NCI-H1417 treated with DMSO at 0.1 percent for 48 hours (cell line): Measurements from ENCODE around the gene CDK18.
"Not testable (repeated sequence)": the region's sequence is repeated elsewhere in the genome, so short reads cannot be mapped to it uniquely, and the experiment has no call there.

Experiments used
- DNase-seq: peaks from one replicate; lab custom pipeline; 2025; lab: John Stamatoyannopoulos, UW

CDK18 gene

GRCh38 chr1:205504311-205505075, at the start of gene CDK18:
Gene CDK18 (plus strand): TSS chr1:205504669. CDS start chr1:205523168, 18,499 bp downstream.
- peak; percentile 34 for DNase-seq

DNA sequence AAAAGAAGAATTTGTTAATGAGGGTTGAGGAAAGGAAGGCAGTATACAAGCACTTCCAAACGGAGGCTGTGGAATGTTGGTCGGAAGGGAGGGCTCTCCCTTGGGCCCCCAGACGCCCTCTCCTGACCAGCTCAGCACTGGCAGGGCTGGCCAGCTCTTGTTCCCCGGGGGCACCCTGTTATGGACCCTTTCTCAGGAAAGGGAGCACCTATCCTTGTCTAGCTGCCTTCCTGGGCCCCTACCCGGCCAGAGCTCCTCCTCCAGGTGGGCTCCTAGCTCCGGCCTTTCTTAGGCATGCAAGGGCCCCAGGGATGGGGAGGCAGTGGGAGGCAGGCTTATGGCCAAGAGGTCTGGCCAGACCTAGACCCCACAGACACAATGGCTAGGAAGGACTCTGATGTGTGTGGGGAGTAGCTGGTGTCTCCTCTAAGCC, 49.5 kb upstream of the CDK18 start:
- DNase-seq: no peak

DNA sequence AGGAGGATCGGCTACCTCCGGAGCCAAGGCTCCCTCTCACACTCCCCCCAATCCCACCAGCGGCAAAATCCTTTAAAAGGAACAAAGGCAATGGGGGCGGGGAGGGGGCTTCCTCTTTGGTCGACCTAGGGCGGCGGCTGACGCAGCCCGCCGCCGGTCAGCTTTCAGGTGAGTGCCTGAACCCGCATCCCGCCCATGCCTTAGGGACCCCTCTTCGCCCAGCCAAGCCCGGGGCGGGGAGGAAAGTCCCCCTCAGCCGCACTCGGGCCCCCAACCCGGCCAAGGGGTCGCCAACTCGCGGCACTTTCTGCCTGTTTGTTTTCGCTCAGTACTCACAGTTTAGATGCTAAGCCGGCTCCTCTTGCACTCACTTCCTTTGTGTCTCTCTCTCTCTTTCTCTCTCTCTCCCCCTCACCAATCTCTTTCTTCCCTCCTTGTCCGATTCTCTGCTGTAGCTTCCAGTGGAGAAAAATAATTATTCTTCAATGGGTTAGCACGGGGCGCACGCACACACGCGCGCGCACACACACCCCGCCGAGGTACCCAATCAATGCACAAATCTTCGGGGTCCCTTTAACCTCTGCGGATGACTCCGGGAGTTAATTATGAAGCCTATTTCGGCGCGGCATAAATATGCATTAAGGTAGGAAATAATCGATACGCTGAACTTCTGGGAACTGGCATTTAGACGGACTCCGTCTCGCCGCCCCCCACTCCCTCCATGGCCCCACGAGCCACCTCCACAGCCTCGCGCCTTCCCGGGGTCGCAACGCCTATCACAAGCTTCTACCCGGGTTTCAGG, 48.7 kb upstream of the CDK18 start, which contains the start of gene BLACAT1:
Gene BLACAT1 (minus strand): TSS at position 465 of the 802 bp plus-strand sequence.
- no peak for DNase-seq

DNA sequence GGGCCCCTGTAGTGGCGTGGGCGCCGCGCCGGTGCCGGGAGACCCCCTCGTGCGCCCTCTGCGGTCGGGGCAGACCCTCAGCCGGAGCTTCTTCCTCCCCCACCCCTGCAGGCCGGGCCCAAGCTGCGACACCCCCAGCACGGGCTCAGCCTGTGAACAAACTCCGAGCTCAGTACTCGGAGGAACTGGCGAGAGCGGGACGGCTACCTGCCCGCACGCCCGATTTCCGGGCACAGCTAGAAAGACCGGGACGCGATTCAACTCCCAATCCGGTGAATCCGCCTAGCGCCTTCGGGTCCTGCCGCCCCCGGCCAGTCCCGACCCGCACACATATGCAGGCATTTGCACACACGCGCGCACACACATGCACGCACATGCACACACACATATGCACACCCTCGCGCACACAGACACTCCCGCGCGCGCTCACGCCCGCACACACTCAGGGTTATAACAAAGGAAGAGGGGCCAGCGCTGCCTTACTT, 48.0 kb upstream of the CDK18 start:
- no peak for DNase-seq

DNA sequence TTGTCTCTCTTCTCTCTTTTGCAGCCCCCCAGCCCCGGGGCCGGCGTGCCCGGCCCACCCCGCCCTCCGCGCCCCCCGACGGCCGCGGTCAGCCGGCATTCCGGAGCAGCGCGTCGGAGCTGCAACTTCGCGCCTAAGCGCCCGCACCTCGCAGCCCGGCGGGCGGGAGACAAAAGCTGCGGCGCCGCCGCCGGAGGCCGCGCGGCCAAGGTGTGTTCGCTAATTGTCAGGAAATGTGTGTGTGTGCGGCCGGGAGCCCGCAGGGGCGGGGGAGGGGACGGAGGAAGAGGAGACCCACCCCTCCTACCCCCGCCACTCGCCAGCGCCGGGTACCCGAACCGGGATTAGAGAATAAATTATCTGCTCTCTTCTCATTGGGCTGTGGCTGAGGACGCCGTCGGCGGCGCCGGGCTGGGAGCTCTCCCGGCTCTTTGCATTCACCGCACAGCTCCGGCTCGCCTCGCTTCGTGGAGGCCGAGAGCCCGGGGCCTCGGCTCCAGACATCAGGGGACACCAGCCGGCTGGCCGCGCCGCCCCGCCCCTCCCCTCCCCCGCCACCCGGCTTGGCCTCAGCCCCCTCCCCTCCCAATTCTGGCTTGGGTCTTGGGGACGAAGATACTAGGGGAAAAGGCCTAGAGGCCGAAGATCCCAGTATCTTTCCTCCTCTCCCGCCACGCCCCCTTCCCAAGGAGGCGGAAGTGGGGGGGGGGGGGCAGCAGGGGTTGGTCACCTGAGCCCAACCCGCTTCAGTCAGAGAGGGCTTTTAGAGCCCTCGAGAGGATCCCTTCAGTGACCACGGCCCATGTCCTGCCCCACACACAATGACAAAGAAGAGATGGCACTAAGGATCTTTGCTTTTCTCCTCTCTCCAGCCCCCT, 47.4 kb upstream of the CDK18 start:
- DNase-seq: peak; percentile 55

GRCh38 chr1:205458777-205459566, 45.5 kb upstream of the CDK18 start:
- no peak for DNase-seq

DNA sequence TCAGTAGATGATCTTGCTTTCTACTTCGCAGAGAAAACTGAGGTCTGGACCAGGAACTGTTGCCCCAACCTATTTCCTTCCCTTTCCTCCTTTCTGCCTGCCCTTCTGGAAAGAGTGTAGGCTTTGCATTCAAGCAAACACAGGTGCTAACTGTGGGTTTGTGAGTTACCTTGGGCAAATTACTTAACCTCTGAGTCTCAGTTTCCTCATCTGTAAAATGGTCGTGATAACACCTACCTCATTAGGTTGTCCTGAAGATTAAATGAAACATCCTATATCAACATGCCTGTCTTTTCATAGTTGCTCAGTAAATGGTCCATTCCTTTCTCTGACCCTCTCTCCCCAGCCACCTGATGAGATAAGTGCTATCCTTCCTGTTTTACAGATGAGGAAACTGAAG, 39.1 kb upstream of the CDK18 start:
- DNase-seq: no peak

- DNase-seq: no peak
These were observed 37.8 kb upstream of the CDK18 start for GRCh38 chr1:205466595-205467220.

DNA sequence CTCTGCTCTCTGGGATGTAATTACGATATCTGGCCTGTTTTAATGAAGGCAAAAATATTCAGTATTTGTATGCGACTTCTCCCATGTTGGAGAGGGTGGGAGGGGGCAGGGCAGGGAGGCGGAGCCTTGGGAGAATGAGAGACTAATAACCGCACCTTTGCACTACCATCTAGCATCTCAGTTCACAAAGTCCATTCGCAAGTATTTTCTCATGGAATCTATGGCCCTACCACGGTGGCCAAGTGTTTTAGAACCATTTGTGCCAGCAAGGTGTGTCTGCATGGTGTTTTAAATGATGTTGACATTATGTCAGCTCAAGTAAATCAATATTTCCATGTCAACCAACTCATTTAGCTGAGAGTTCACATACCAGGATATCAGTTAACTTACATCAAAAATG, 34.3 kb upstream of the CDK18 start:
- no peak for DNase-seq

DNA sequence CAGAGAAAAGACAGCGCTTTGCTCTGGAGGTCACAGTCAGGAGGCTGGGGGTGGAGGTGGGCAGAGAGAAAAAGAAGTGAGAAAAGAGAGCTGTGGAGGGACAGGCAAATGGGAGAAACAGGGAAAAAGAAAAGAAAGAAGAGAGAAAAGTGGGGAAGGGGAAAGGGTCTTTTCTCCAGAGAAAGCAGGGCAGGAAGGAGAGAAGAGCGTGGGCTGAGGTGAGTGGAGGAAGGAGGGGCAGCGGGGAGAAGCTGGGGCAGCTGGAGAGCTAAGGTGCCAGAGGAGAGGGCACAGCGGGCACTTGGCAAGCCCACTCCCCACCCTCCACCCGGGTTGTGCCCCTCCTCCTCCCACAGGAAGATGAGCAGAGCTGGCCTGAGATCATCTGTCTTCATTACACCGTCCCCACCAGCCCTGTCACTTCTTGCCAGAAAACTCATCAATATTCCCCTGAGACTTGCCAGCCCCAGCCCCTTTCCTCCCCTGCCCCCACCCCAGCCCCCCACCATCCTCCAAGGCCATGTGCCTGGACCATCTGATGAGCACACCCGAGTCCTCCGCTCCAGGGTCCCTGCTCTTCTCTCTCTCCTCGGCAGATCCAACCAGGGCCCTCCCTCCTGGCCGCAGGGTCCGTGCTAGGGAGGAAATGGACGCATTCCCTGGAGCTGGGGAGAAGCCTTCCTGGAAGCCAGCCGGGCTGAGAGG, 31.6 kb upstream of the CDK18 start:
- no peak for DNase-seq

- DNase-seq: no peak
These were observed 31.0 kb upstream of the CDK18 start for GRCh38 chr1:205473475-205473874.

GRCh38 chr1:205473966-205474365, 30.5 kb upstream of the CDK18 start:
- DNase-seq: no peak

GRCh38 chr1:205474571-205474970, 29.9 kb upstream of the CDK18 start:
- DNase-seq: no peak

GRCh38 chr1:205475855-205476254, 28.6 kb upstream of the CDK18 start:
- DNase-seq: no peak

- no peak for DNase-seq
These were observed 27.8 kb upstream of the CDK18 start for GRCh38 chr1:205476648-205477047.

GRCh38 chr1:205477121-205477758, 27.2 kb upstream of the CDK18 start:
- no peak for DNase-seq

DNA sequence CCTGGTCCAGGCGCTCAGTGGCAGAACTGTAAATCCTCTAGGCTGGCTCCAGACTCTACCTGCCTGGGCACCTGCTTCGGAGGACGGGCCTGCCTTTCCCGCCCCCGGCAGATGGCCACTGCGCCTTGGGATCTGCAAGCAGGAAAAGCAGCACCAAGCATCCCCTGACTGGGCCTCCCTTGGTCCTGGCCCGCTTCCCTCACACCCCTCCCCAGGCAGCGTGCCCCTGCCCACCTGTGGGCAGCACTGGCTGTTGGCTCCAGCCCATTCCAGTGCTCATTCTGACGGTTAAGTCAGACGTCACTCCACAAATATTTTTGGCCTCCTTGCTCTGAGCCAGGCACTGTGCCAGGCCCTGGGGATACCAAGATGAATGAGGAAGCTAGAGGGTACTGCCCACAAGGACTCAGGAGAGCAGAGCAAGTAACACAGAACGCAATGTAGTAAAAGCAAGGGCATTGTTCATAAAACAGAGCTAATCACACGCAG, 26.7 kb upstream of the CDK18 start:
- no peak for DNase-seq

DNA sequence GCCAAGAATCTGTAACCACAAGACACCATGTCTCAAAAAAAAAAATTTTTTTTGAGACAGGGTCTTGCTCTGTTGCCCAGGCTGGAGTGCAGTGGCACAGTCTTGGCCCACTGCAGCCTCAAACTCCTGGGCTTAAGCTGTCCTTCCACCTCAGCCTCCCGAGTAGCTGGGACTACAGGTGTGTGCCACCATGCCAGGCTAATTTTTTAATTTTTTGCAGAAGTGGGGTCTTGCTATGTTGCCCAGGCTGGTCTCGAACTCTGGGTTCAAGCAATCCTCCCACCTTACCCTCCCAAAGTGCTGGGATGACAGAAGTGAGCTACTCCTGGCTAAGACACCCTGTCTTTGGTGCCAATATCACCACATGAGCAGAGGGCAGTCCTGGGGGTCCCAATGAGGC, 25.5 kb upstream of the CDK18 start:
- DNase-seq: not testable (repeated sequence)

GRCh38 chr1:205480349-205480985, 24.0 kb upstream of the CDK18 start:
- DNase-seq: no peak
